Endodermal cell (in vitro differentiated cells): ENCODE measurements around the gene METTL3. TPM values are rescaled to one million over a fixed set of nuclear protein-coding genes. Genes with fewer than 3 reads are reported as not detected.

Source experiments
- DNase-seq: peaks from one replicate; pipeline ENCODE4 v3.0.0-alpha.2; 2017
- H3K27ac ChIP-seq: 2 replicates; pipeline ENCODE4 v1.5.1; 2013; ENCODE audit warnings: mild to moderate bottlenecking, low read depth, low read length, moderate library complexity
- H3K27me3 ChIP-seq: 2 replicates; pipeline ENCODE4 v1.6.1; 2013; ENCODE audit warnings: mild to moderate bottlenecking, low read length, moderate library complexity; ENCODE audit not compliant: insufficient read depth, control insufficient read depth, poor library complexity, severe bottlenecking
- H3K36me3 ChIP-seq: 2 replicates; pipeline ENCODE4 v1.7.0; 2013; ENCODE audit warnings: mild to moderate bottlenecking, low read length, moderate library complexity; ENCODE audit not compliant: control insufficient read depth, insufficient read depth
- H3K4me1 ChIP-seq: one replicate; pipeline ENCODE4 v1.7.0; 2013; ENCODE audit warnings: low read length; ENCODE audit not compliant: control insufficient read depth, insufficient read depth
- H3K4me3 ChIP-seq: 2 replicates; pipeline ENCODE4 v1.5.1; 2013; ENCODE audit warnings: mild to moderate bottlenecking, low read length, moderate library complexity
- H3K9ac ChIP-seq: 2 replicates; pipeline ENCODE4 v1.6.1; 2013; ENCODE audit warnings: mild to moderate bottlenecking, low read length, moderate library complexity; ENCODE audit not compliant: poor library complexity, severe bottlenecking; ENCODE audit errors: extremely low read depth
- H3K9me3 ChIP-seq: 2 replicates; pipeline ENCODE4 v1.6.1; 2013; ENCODE audit warnings: mild to moderate bottlenecking, low read length, moderate library complexity; ENCODE audit not compliant: control insufficient read depth
- H3K27ac Mint-ChIP-seq: 2 replicates; pipeline ENCODE4 v1.8.0; 2020; ENCODE audit warnings: mixed read lengths
- H3K27me3 Mint-ChIP-seq: 2 replicates; pipeline ENCODE4 v1.8.0; 2021; ENCODE audit warnings: mild to moderate bottlenecking, mixed read lengths; ENCODE audit not compliant: insufficient read depth
- H3K36me3 Mint-ChIP-seq: 2 replicates; pipeline ENCODE4 v1.8.0; 2020; ENCODE audit warnings: low read depth, mixed read lengths
- H3K4me1 Mint-ChIP-seq: 2 replicates; pipeline ENCODE4 v1.8.0; 2020; ENCODE audit warnings: mixed read lengths
- H3K4me3 Mint-ChIP-seq: 2 replicates; pipeline ENCODE4 v1.8.0; 2020; ENCODE audit warnings: mild to moderate bottlenecking, moderate library complexity, mixed read lengths
- H3K9me3 Mint-ChIP-seq: 2 replicates; pipeline ENCODE4 v1.8.0; 2020; ENCODE audit warnings: mild to moderate bottlenecking, mixed read lengths
- WGBS, 2 experiments: methylation state at CpG; one replicate each; pipeline versions ENCODE4 v1.1.5 to v1.1.7; 2013; ENCODE audit warnings: missing lambda C conversion rate in 2 of 2, mixed read lengths in 1 of 2; ENCODE audit not compliant: insufficient coverage in 1 of 2, insufficient read length in 1 of 2; 5-methylcytosine and 5-hydroxymethylcytosine counted together
- total RNA-seq, 2 donors: library from RNA; stranded (reverse); fragmentation: NEBNext Ultra II Directional in 1 of 2; extraction: Animal tissue kit (Norgen Biotek cat#: 25700) in 1 of 2; gene quantifications; 2 replicates in 1 of 2; 3 replicates in 1 of 2; pipeline ENCODE4 v1.2.1, GENCODE V29; 2021
- TF ChIP-seq, protein P1 (sequence below): fragments of 200-600 bp; sonication (generic); conservative IDR thresholded peaks from 2 replicates; pipeline ENCODE4 v1.5.0; 2021; ENCODE audit warnings: antibody characterized with exemption, mild to moderate bottlenecking

METTL3 gene
- total RNA-seq, 2 donors from 2014 or later, result 63.2 to 64.7 TPM

DNA sequence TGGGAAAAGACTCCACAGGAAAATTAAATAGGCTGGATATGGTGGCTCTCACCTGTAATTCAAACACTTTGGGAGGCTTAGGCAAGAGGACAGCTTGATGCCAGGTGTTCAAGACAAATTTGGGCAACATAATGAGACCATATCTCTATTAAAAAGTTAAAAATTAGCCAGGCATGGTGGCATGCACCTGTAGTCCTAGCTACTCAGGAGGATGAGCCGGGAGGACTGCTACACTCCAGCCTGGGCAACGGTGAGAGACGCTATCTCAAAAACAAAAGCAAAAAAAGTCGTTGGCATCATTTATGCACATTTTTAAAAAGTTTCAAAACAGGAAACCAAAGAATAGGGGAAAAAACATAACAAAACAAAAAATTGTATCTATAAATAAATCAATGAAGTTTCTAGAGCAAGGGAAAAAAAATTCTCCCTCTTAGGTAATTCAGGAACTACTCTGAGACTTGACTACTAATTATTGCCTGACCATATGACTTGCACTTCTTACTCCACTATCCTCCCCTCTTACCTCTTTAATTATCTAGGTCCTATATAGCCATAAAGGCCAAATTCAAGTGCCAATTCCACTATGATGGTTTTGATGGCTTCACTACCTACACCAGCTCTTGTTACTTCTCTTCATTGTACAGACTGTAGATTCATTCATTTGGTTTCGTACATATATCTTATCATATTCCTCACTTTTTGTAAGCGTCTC is 1.6 kb downstream of the METTL3 start:
- Mint-ChIP-seq H3K27ac (no peak overlapping the region), H3K4me1 (peaks cover 22% of the 10 kb centered on the region), H3K9me3 (peaks cover 8% of the 10 kb centered on the region), H3K36me3 (peaks cover 32% of the 10 kb centered on the region), H3K27me3 (no peaks in the 10 kb centered on the region), H3K4me3 (peak overlapping the region; percentile 99)
- H3K27ac ChIP-seq, result no peak overlapping the region
- H3K36me3 ChIP-seq, result peaks cover 35% of the 10 kb centered on the region
- no peak for DNase-seq
- no peaks in the 10 kb centered on the region for H3K4me1 ChIP-seq
- H3K9me3 ChIP-seq, result peaks cover 11% of the 10 kb centered on the region
- no peaks in the 10 kb centered on the region for H3K27me3 ChIP-seq
- TF ChIP-seq, protein P1, sequence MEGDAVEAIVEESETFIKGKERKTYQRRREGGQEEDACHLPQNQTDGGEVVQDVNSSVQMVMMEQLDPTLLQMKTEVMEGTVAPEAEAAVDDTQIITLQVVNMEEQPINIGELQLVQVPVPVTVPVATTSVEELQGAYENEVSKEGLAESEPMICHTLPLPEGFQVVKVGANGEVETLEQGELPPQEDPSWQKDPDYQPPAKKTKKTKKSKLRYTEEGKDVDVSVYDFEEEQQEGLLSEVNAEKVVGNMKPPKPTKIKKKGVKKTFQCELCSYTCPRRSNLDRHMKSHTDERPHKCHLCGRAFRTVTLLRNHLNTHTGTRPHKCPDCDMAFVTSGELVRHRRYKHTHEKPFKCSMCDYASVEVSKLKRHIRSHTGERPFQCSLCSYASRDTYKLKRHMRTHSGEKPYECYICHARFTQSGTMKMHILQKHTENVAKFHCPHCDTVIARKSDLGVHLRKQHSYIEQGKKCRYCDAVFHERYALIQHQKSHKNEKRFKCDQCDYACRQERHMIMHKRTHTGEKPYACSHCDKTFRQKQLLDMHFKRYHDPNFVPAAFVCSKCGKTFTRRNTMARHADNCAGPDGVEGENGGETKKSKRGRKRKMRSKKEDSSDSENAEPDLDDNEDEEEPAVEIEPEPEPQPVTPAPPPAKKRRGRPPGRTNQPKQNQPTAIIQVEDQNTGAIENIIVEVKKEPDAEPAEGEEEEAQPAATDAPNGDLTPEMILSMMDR, result no peak
- peak overlapping the region; percentile 85 for H3K9ac ChIP-seq
- peak overlapping the region; percentile 99 for H3K4me3 ChIP-seq
- 87 to 92% methylated on average over 4 to 6 of the region's 6 CpGs for WGBS, 2 experiments

DNA sequence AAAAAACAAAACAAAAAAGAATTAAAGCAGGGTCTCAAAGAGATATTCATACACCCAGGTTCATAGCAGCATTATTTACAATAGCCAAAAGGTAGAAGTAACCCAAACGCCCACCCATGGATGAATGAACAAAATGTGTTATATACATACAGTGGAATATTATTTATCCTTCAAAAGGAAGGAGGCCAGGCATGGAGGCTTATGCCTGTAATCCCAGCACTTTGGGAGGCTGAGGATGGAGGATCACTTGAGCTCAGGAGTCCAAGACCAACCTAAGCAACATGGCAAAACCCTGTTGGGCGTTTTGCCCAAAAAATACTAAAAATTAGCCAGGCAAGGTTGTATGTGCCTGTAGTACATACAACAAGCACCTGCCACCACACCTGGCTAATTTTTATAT is 4.6 kb downstream of the METTL3 start:
- Mint-ChIP-seq H3K9me3 (peaks cover 3% of the 10 kb centered on the region), H3K27me3 (no peaks in the 10 kb centered on the region), H3K4me3 (no peak overlapping the region), H3K4me1 (peaks cover 14% of the 10 kb centered on the region), H3K36me3 (peaks cover 53% of the 10 kb centered on the region), H3K27ac (no peak overlapping the region)
- no peak overlapping the region for H3K27ac ChIP-seq
- TF ChIP-seq, protein P1, result no peak
- peaks cover 5% of the 10 kb centered on the region for H3K9me3 ChIP-seq
- H3K27me3 ChIP-seq, result no peaks in the 10 kb centered on the region
- H3K36me3 ChIP-seq, result peaks cover 63% of the 10 kb centered on the region
- H3K4me3 ChIP-seq, result no peak overlapping the region
- no peak overlapping the region for H3K9ac ChIP-seq
- WGBS, 2 experiments, result 100% methylated on average over 1 of the region's 2 CpGs; no CpG with 5 or more reads in 1 of the 2 experiments
- no peaks in the 10 kb centered on the region for H3K4me1 ChIP-seq
- DNase-seq, result no peak

DNA sequence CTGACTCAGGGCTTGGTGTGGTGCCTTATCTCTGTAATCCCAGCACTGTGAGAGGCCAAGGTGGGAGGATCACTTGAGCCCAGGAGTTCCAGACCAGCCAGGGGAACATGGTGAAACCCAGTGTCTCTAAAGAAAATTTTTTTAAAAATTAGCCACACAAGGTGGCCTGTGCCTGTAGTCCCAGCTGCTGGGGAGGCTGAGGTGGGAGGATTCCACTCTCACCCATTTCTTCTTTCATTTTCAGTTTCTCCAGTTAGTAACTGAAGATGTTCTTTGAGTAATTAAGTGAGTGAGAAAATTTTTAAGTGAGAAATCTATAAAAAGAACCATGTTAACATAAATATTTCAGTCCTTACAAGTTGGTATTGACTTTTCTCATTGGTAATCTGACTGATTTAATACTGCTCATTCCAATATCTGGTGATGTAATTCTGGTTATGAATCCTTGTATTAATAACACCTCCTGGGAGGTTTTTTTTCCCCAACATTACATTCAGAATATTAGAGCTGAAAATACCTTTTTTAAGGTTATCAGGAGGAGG is 6.1 kb downstream of the METTL3 start:
- H3K36me3 ChIP-seq, result peaks cover 77% of the 10 kb centered on the region
- TF ChIP-seq, protein P1, result no peak
- H3K27me3 Mint-ChIP-seq, result no peaks in the 10 kb centered on the region
- H3K27me3 ChIP-seq, result no peaks in the 10 kb centered on the region
- peaks cover 10% of the 10 kb centered on the region for H3K4me1 Mint-ChIP-seq
- no peak overlapping the region for H3K27ac Mint-ChIP-seq
- H3K9me3 Mint-ChIP-seq, result no peaks in the 10 kb centered on the region
- no peak overlapping the region for H3K27ac ChIP-seq
- H3K4me1 ChIP-seq, result no peaks in the 10 kb centered on the region
- H3K4me3 Mint-ChIP-seq, result no peak overlapping the region
- no peak overlapping the region for H3K9ac ChIP-seq
- no peak overlapping the region for H3K4me3 ChIP-seq
- peaks cover 64% of the 10 kb centered on the region for H3K36me3 Mint-ChIP-seq
- DNase-seq, result no peak
- peaks cover 5% of the 10 kb centered on the region for H3K9me3 ChIP-seq
